ENCODE data around the gene CABYR. TPM values are rescaled to one million over a fixed set of nuclear protein-coding genes. Genes with fewer than 3 reads are reported as not detected.

CABYR gene
- total and polyA plus RNA-seq, 2 of the 8 experiments (the other 6 are each of a cell fraction or from before 2014, with no cell fraction given): 14.5 to 18.8 TPM

DNA sequence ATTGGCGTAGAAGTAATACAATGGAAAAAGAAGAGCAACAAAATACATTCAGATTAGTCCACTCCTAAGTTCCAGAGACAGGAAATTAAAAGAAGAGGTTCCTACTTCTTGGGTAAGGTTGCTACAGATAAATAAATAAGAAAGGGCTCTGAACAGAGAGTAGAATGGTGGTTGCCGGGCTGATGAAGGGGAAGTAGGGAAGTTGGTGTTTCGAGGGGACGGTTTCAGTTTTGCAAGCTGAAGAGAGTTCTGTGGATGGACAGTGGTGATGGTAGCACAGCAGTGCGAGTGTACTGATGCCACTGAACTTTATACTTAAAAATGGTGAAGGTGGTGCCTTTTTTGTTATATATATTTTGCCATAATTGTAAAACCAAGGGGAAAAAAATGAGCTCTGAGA, 48.2 kb downstream of the CABYR start:
- WGBS, 2 experiments (ENCODE audit: extremely low coverage in 1 of 2, insufficient coverage in 1 of 2, insufficient read length in 1 of 2, insufficient replicate concordance in 2 of 2, low coverage in 1 of 2, low lambda C conversion rate in 2 of 2, missing lambda C conversion rate in 1 of 2): 87% methylated on average over 5 of the region's 5 CpGs; no CpG with 5 or more reads in 1 of the 2 experiments
- TF ChIP-seq SIX5 (IDR thresholded peaks at IDR 0.05; ENCODE audit: low read depth, low read length) (no peak), SIN3A (conservative IDR thresholded peaks at IDR 0.05 in 1 of 2, IDR thresholded peaks at IDR 0.05 in 1 of 2; ENCODE audit: low read depth in 1 of 2, low read length in 2 of 2) (no peak), TAF1 (IDR thresholded peaks at IDR 0.05; ENCODE audit: low read depth, low read length) (no peak), RXRA (IDR thresholded peaks at IDR 0.05; ENCODE audit: insufficient read depth, low read depth, low read length) (no peak), EP300 (IDR thresholded peaks at IDR 0.05; ENCODE audit: borderline replicate concordance in 1 of 2, low read depth in 2 of 2, low read length in 2 of 2) (no peak), ATF3 (IDR thresholded peaks at IDR 0.05; ENCODE audit: insufficient read depth, low read depth, low read length) (no peak), TCF12 (IDR thresholded peaks at IDR 0.05; ENCODE audit: low read depth, low read length) (no peak), MAFK (IDR thresholded peaks at IDR 0.05; ENCODE audit: low read depth, low read length) (no peak), SP4 (IDR thresholded peaks at IDR 0.05; ENCODE audit: low read length) (no peak), POLR2AphosphoS5 (IDR thresholded peaks at IDR 0.05; ENCODE audit: low read depth, low read length) (no peak), CREB1 (IDR thresholded peaks at IDR 0.05) (no peak), CTBP2 (IDR thresholded peaks at IDR 0.05; ENCODE audit: borderline replicate concordance, insufficient read depth, insufficient read length, low read length) (no peak), JUN (IDR thresholded peaks at IDR 0.05; ENCODE audit: low read depth, low read length) (no peak), SP1 (IDR thresholded peaks at IDR 0.05; ENCODE audit: low read depth, low read length) (no peak)

More for the DNA sequence above, 48.2 kb downstream of the CABYR start:
- Histone ChIP-seq H4K8ac (ENCODE audit: extremely low read depth, insufficient read depth, low read length) (no peak overlapping the region), H3K9me3 (ENCODE audit: insufficient read depth in 2 of 2, low read depth in 1 of 2, low read length in 1 of 2) (no peaks in the 10 kb centered on the region), H3K56ac (replicated peaks; ENCODE audit: insufficient read length, low read depth, low read length) (no peak overlapping the region), H4K20me1 (replicated peaks in 1 of 2; ENCODE audit: control insufficient read depth in 1 of 2, insufficient read depth in 2 of 2, low read length in 2 of 2) (no peaks in the 10 kb centered on the region), H3K23ac (ENCODE audit: insufficient read length) (no peak overlapping the region), H3K4me2 (ENCODE audit: insufficient read depth in 1 of 2, low read depth in 2 of 2, low read length in 2 of 2) (no peak overlapping the region), H3K36me3 (ENCODE audit: control insufficient read depth in 2 of 4, insufficient read depth in 4 of 4, low read length in 3 of 4) (no peaks in the 10 kb centered on the region; a peak in 1 of 8 replicates), H3K14ac (ENCODE audit: insufficient read length) (no peak overlapping the region), H3K9ac (replicated peaks in 1 of 4; ENCODE audit: extremely low read depth in 1 of 4, low read depth in 3 of 4, low read length in 3 of 4) (no peak overlapping the region), H2BK120ac (replicated peaks; ENCODE audit: low read depth, low read length) (no peak overlapping the region), H4K5ac (ENCODE audit: insufficient read length, low read depth, low read length) (no peak overlapping the region), H2AK5ac (ENCODE audit: low read depth, low read length) (no peak overlapping the region), H3K23me2 (ENCODE audit: low read depth, low read length) (no peaks in the 10 kb centered on the region), H2BK5ac (ENCODE audit: low read depth, low read length) (no peak overlapping the region), H4K91ac (replicated peaks; ENCODE audit: insufficient read length, low read length) (no peak overlapping the region), H3K4me1 (replicated peaks in 1 of 4; ENCODE audit: control insufficient read depth in 3 of 4, insufficient read depth in 4 of 4, low read length in 3 of 4) (0 out of 7 replicates have a peak, but pooled peaks cover 0 to 2% (median under 1%) of the 10 kb centered on the region in 4 experiments), H2BK12ac (ENCODE audit: low read depth, low read length) (no peak overlapping the region), H3K79me2 (ENCODE audit: control insufficient read depth in 1 of 2, insufficient read depth in 2 of 2, low read length in 2 of 2) (no peaks in the 10 kb centered on the region), H3K4ac (replicated peaks; ENCODE audit: insufficient read length, low read depth, low read length) (no peak overlapping the region), H2AFZ (ENCODE audit: low read length) (no peak overlapping the region), H3K18ac (ENCODE audit: extremely low read depth, low read length) (no peak overlapping the region), H3K79me1 (ENCODE audit: low read depth, low read length) (0 out of 2 replicates have a peak, but pooled peaks cover 2% of the 10 kb centered on the region), H2BK15ac (ENCODE audit: low read length) (no peak overlapping the region), H3K4me3 (ENCODE audit: extremely low read depth in 1 of 4, insufficient read depth in 2 of 4, low read depth in 3 of 4, low read length in 4 of 4) (no peak overlapping the region), H2BK20ac (ENCODE audit: low read length) (no peak overlapping the region), H3K27me3 (replicated peaks in 1 of 4; ENCODE audit: control insufficient read depth in 3 of 4, extremely low read depth in 1 of 4, insufficient read depth in 3 of 4, low read length in 3 of 4) (no peaks in the 10 kb centered on the region), H3K27ac (ENCODE audit: low read depth, low read length) (no peak overlapping the region)
- no peak for FAIRE-seq
- ChIA-PET POLR2A (ENCODE audit: partially characterized antibody) (interaction anchor here (3.0 kb wide), 1 partner anchor 48 kb away, joined by 10 read pairs; the partner anchor contains the start of gene CABYR), CTCF (ENCODE audit: partially characterized antibody) (interaction anchor here (0.6 to 4.1 kb wide), 4 partner anchors 10 to 368 kb away, joined by 3 to 29 read pairs (median 5); no protein-coding TSS in a partner anchor)
- DNase-seq (ENCODE audit: low read depth in 1 of 2, low spot score in 2 of 2): no peak

Data from H1 (cell line).